Measurements from ENCODE around the gene SIRPG.
"Not testable (repeated sequence)": the region's sequence is repeated elsewhere in the genome, so short reads cannot be mapped to it uniquely, and the experiment has no call there.

Gene SIRPG

DNA sequence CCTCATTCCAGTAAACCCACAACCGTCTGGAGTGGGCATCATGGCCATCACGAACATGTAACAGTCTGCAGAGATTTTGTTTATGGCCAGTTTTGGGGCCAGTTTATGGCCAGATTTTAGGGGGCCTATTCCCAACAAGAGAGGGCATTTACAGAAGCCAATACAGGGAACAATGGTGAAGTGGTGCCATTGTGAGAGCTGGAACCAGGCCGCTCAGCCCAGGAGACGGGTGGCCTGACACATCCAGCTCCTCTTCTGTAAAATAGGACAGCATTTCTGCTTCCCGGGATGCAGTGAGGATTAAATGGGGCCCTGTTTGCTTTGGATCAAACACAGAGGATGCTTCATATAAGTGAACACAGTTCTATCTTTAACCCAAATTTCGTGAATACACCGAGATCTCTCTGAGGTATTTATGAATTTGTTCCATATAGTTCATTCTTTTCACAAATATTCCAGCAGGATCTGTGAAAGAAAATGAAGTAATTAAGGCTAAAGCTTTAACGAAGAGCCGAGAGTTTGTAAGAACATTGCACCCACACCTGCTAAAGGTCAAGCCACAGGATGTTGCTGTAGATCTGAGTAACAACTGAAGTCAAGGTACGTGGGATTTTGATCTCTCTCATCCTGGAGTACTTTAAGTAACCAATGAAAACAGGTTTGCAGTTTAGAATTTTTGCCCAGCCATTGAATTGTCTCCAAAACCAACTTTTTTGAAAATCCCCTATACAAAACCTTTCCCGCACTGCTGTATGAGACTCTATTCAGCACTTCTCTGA is 14.5 kb upstream of the SIRPG start:
- no peak for DNase-seq

GRCh38 chr20:1669304-1669703 is 11.7 kb upstream of the SIRPG start:
- DNase-seq = no peak

- DNase-seq = no peak
Measured at GRCh38 chr20:1667502-1668085, 10.0 kb upstream of the SIRPG start.

- no peak for DNase-seq
Measured at GRCh38 chr20:1666802-1667201, 9.2 kb upstream of the SIRPG start.

DNA sequence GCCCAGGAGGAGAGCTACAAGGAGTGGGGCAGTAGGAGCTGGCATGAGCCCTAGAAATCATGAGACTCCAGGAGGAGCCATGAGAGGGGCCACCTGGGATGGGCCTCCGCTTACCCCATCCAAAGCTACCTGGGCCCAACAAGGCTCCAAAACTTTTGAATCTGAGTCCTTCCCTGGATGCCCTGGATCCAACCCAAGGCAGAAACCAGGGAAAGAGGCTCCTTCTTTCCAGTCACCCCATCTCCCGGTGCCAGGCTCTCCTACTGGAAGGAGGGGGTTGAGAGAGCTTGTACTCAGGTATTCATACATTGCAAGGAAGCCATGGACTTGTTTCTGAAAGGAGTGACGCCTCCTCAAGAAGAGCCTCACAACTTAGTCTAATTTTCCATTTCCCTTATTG is 7.8 kb upstream of the SIRPG start:
- DNase-seq = no peak

DNA sequence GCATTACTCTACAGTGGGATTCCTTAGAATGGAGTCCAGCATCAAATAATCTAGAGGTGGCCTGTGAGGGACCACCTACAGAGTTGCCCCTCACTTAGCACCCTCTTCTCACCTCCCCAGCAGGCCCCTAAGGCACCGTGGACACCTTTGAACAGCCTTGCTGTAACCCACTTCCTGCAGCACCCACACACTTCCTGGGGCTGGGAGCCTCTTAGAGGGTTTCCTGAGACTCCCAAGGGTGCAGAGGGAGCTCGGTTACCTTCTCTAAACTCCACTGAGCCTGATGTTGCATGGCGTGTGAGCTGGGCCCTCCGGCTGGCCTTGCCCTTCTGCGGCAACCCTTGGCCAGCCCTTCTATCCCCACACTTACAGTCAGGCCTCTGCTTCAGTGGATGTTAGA is 7.3 kb upstream of the SIRPG start:
- DNase-seq = no peak

GRCh38 chr20:1663917-1664316 is 6.3 kb upstream of the SIRPG start:
- DNase-seq = no peak

GRCh38 chr20:1661542-1662299 is 4.1 kb upstream of the SIRPG start:
- no peak for DNase-seq

DNA sequence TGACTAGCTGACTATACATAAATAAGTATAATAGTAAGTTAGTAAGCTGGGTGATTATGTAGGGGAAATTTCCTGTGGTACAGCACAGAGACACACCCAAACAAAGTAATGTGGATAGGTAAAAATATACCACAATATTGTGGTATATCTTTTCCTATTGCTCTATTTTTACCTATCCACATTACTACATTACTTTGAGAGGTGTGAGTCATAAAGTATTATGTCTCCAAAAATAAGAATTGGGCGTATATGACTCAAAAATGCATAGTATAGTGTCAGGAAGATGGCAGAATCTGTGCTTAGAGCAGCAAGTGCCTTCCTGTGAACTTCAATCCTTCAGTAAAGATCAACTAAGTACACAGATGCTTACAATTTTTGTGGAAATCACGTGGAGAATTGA is 2.7 kb upstream of the SIRPG start:
- DNase-seq = no peak

GRCh38 chr20:1656844-1657243 is 735 bp downstream of the SIRPG start:
- DNase-seq = no peak

- DNase-seq = no peak
Measured at GRCh38 chr20:1654996-1655395, 2.6 kb downstream of the SIRPG start.

GRCh38 chr20:1652960-1653359 is 4.6 kb downstream of the SIRPG start:
- DNase-seq = no peak

DNA sequence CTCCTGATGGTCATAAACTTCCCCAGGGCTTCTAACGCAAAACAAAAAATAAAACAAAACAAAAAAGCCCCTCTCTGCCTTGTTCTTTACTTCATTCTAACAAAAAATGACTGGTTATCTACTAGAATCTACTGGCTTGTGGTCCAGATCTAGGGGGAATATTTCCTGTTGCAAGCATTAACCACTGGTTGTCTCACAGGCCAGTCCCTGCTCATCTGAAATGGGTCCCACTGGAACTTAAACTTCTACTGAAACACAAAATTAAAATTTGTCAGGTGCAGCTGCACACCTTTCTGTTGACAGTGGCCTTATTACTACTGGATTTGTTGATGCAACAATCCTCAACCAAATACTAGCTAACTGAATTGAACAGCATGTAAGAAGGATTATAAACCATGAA is 5.5 kb downstream of the SIRPG start:
- no peak for DNase-seq

- no peak for DNase-seq
Measured at GRCh38 chr20:1651268-1652058, 6.1 kb downstream of the SIRPG start.

- no peak for DNase-seq
Measured at GRCh38 chr20:1648101-1648500, 9.5 kb downstream of the SIRPG start.

GRCh38 chr20:1646975-1647431 is 10.6 kb downstream of the SIRPG start:
- no peak for DNase-seq

DNA sequence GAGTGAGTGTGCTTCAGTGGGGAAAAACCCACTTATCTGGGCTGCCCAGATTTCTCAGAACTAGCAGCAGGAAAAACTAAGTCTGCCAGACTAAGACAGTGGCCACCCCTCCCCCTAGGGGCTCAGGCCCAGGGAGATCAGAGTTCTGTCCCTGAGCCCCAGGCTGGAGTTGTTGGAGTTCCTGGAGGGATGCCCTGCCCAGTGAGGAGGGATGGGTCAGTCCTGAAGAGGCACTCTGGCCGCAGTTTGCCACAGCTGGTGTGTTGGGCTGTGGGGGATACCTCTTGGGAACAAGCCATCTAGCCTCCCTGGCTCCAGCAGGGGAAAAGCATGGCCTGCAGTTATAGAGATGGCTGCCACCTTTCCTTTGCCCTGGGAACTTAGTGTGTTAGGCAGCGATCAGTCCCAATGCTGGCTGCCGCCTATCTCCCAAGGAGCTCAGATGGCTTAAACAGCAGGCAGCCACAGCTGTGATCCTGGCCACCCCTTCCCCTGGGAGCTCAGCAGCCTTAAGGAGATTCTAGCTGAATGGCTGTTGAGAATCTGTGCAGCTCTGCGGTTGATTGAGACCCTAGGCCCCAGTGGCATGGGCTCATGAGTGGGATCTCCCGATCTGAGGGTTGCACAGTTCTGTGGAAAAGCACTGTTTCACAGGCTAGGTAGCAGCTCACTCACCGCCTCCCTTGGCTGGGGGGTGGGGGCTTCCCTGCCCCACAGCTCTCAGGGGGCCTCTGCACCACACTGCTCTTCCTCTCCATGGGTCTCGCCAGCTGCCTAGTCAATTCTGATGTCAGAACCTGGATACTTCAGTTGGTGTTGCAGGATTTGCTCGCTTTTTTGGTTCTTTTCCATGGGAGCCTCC is 13.2 kb downstream of the SIRPG start:
- no peak for DNase-seq

DNA sequence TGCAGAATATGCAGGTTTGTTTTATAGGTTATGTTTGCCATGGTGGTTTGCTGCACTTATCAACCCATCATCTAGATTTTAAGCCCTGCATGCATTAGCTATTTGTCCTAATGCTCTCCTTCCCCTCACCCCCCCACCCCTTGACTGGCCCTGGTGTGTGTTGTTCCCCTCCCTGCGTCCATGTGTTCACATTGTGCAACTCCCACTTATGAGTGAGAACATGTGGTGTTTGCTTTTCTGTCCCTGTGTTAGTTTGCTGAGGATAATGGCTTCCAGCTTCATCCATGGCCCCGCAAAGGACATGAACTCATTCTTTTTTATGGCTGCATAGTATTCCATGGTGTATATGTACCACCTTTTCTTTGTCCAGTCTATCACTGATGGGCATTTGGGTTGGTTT is 18.9 kb downstream of the SIRPG start:
- DNase-seq = not testable (repeated sequence)

DNA sequence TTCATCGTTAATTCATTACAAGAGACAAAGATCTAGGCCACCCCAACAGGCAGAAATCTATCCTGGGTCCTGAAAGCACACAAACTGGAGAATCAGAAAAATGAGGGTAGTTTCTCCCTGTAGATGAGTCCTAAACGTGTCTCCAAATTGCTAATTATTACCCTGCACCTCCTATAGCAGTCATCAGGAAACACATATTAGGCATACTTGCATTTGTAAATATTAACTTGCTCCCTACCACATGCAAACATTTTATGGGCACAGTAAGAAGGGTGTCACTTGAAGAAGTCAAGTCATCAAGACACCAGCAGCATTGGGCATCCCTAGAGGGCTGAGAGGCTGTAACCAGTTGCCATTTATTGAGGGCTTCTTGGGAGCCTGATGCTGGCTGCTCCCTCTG is 19.8 kb downstream of the SIRPG start:
- no peak for DNase-seq

DNA sequence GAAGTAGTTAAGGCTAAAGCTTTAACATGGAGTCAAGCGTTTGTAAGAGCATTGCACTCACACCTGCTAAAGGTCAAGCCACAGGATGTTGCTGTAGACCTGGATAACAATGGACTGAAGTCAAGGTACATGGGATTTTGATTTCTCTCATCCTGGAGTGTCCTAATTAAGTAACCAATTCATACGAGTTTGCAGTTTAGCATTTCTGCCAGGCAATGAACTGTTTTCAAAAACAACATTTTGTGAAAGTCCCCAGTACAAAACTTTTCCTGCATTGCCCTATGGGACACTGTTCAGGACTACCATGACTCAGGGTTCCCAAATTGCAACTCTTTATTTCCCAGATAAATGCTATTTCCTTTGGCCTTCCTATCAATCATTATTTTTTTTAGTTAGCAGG is 20.4 kb downstream of the SIRPG start:
- DNase-seq = no peak

DNA sequence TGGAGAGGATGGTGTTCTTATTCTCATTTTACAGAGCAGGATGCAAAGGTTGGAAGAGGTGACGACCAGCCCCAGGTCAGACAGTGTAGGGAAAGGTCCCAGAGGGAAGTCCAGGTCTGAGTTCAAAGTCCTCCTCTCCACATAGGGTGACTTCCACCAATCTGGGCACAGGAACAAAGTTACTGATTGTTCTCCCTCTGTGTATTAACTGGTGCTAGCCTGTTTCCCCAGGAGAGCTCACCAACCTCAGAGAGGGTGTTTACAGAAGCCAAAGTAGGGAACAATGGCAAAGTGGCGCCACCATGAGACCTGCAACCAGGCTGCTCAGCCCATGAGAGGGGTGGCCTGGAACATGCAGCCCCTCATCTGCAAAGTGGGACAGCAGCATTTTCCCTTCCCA is 21.0 kb downstream of the SIRPG start:
- DNase-seq = no peak

- DNase-seq = no peak
Measured at GRCh38 chr20:1635291-1635979, 22.1 kb downstream of the SIRPG start.
